T-helper 2 cell treated with Interferon-gamma antibody and Interleukin-4, amounts not matched to agents 100 ng/mL and 5 ng/mL, for 36 hours (primary cell): Measurements from ENCODE around the gene CCZ1. TPM values are rescaled to one million over a fixed set of nuclear protein-coding genes. Genes with fewer than 3 reads are reported as not detected.
"Not testable (repeated sequence)": the region's sequence is repeated elsewhere in the genome, so short reads cannot be mapped to it uniquely, and the experiment has no call there.

Source experiments
- intact Hi-C: fragments of 100-400 bp; cut with micrococcal nuclease; formaldehyde crosslinking; loops from one replicate; pipeline ENCODE4 v1.15.1; 2023
- total RNA-seq: library from RNA; stranded (reverse); gene quantifications from 2 replicates; pipeline ENCODE4 v1.2.3, GENCODE V29; 2022

The CCZ1 gene
- 93.4 and 96.4 TPM in 2 replicates for total RNA-seq

DNA sequence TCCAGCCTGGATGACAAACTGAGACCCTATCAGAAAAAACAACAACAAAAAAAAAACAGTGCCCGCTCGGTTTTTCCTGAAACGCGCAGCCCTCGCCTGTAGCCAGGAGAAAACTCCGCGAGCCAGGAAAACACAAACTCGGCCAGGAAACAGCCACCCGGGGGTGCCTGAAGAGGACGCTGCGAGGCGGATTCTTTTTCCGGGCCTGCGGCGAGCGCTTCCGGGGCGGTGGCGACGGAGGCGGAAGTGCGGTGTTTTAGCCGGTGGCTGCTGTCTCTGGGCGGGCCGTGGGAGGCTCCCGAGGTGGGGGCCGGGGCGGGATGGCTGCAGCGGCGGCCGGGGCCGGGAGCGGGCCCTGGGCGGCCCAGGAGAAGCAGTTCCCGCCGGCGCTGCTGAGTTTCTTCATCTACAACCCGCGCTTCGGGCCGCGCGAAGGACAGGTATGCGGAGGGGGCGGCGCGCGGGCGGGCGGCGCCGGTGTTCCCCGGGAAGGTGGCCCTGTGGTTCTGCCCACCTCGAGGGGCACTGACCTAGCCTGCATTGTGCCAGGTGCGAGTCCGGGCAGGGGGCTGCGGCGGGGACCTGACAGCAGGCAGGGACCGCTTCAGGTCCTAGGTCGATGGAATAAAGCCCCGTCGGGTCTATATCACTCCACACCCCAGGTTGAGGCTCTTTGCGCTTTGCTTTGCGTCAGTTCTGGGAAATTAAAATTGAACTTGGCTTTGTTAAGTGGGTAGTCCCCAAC, at the start of gene CCZ1:
CCZ1 (plus strand) TSS at position 254 of the 745 bp plus-strand sequence; CDS start at position 321, 67 bp downstream.
- intact Hi-C loops, result not testable (repeated sequence)

DNA sequence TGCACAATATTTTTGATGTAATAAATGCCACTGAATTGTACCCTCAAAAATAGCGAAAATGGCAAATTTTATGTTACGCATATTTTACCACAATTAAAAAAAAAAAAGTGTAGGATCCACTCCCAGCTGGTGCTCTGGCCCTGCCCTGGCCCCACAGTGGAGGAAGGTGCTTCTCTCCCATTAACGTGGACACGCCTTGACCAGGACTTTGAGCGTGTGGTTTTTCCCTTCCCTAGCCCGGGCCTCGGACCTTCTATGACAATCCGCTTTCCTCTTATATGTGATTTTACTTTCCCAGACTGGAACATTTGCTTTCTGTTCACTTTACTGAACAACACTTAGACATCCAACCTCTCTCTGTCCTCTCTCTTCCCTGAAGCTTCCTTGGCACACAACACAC, 47.6 kb upstream of the CCZ1 start:
- intact Hi-C loops, result no loop called here

DNA sequence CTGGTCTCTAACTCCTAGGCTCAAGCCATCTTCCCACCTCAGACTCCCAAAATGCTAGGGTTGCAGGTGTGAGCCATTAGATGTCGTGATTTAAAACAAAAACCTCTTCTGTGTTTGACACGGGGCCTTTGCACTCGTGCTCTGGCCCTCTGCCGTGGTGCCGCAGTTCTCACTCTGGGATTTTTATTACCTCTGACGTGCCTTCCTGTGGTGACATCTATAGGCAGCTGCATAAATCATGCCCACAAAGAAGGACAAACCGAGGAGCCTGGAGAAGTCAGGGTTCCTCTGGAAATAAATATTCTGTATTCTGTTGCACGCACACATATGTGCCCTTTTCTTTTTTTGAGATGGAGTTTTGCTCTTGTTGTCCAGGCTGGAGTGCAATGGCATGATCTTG, 43.8 kb upstream of the CCZ1 start:
- intact Hi-C loops, result no loop called here

DNA sequence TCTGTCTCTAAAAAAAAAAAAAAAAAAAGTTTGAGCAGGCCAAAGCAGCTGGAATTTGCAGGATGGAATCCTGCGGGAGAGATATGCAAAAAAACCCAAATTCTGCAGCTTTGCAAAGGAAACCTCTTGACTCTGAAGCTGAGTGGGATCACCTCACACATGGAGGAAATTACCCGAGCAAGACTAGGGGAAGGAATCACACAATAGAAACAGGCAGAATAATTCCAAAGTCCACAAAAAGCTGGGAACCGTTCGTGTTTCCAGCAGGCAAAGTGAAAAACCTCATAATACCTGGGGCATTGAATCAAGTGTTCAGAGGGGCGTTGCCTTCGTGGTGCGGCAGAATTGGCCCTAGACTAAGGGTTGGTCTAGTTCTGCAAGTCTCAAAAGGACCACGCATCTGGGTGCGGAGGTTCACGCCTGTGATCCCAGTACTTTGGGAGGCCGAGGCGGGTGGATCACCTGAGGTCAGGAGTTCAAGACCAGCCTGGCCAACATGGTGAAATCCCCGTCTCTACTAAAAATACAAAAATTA, 41.4 kb upstream of the CCZ1 start:
- intact Hi-C loops, result loop anchor here (2.0 kb wide), 1 partner anchor 466 kb away; no protein-coding TSS in a partner anchor

DNA sequence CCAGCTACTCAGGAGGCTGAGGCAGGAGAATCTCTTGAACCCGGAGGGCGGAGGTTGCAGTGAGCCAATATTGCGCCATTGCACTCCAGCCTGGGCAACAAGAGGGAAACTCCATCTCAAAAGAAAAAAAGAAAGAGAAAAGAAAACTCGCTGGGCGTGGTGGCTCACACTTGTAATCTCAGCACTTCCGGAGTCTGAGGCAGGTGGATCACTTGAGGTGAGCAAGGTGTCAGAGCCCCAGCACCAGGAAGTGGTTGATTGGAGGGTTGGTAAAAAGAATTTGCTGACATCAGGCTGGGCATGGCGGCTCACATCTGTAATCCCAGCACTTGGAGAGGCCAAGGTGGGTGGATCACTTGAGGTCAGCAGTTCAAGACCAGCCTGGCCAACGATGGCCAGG, 40.0 kb upstream of the CCZ1 start:
- intact Hi-C loops, result not testable (repeated sequence)

DNA sequence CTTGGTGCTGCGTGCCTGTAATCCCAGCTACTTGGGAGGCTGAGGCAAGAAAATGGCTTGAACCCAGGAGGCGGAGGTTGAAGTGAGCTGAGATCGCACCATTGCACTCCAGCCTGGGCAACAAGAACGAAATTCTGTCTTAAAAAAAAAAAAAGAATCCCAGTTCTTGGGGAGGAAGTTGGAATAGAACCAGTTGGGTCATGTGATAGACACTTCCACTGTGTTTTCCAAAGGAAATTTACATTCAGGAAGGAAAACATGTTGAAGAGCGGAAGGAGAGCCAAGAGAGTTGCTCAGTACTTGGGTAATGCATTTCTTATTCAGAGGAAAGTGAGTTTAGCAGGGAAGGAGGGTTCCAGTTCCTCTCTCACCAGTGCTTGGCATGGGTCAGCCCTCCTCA, 37.3 kb upstream of the CCZ1 start:
- intact Hi-C loops, result not testable (repeated sequence)

DNA sequence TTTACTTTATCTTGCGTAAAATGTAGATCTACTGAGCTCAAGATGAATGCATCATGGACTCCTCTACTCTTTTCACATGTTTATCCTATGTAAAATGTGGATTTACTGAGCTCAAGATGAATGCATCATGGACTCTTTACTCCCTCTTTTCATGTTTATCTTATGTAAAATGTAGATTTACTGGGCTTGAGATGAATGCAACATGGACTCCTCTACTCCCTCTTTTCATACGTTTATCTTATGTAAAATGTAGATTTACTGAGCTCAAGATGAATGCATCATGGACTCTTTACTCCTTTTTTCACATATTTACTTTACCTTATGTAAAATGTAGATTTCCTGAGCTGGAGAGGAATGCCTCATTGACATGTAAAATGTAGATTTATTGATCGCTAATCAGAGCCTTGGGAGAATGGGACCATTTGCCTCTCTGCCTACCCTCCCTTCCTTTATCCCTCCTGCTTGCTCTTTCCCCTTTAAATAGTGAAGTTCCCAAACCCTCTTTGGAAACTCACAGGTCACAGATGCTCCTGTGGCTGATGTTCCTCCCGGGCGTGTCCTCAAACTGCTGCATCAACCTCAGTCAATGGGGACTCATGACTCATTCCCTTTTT, 35.7 kb upstream of the CCZ1 start:
- intact Hi-C loops, result not testable (repeated sequence)

DNA sequence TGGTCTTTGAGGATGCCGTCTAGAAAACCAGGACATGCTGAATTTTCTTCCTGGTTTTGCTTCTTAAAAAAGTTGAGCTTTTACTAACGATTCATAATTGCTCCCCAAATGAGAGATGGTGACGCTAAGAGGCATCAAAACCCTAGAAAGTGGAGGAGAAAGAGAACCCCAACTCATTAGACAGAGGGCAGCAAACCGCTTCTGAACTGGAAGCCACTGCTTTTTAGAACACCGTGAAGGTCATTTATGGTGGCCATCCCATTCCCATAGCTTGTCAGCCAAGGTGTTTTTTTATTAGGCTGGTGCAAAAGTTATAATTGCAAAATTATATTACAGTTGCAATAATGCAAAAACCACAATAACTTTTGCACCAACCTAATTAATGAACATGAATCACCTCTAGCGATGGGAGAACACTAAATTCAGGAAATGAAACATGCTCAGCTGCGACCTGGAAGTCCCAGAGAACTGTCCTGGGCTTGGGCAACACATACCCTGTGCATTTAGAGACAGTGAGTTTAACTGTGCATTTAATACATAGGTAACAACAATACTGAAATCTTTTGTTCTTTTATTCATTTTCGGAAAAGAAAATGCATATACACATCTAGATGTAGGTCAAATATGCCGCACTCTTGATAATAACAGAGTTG, 33.1 kb upstream of the CCZ1 start:
- intact Hi-C loops, result not testable (repeated sequence)

DNA sequence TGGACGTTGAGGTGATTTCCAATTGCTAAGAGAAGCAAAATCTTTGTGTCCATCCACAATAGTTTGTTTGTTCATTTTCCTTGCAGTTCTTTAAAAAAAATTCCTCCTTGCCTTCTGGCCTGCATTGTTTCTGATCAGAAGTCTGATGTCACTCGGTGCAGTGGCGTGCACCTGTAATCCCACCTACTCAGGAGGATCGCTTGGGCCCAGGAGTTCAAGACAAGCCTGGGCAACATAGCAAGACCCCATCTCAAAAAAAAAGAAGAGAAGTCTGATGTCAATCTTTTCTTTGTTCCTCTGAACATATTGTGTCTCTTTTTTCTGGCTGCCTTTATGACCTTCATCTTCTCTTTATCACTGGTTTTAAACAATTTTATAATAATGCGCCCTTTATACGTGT, 31.5 kb upstream of the CCZ1 start:
- intact Hi-C loops, result no loop called here

DNA sequence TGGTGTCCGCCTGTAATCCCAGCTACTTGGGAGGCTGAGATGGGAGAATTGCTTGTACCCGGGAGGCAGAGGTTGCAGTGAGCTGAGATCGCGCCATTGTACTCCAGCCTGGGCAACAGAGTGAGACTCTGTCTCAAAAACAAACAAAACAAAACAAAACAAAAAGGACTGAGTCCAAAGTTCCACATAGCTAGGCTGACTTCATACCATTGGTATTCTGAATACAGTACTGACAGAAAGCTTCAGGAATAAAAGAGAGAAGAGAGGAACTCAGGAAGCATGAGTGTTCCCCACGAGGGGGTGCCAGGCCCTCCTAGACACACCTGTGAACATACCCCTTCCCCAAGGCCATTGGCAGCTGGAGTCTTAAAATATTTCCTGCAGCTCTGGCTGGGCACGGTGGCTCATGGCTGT, 29.6 kb upstream of the CCZ1 start:
- intact Hi-C loops, result not testable (repeated sequence)

DNA sequence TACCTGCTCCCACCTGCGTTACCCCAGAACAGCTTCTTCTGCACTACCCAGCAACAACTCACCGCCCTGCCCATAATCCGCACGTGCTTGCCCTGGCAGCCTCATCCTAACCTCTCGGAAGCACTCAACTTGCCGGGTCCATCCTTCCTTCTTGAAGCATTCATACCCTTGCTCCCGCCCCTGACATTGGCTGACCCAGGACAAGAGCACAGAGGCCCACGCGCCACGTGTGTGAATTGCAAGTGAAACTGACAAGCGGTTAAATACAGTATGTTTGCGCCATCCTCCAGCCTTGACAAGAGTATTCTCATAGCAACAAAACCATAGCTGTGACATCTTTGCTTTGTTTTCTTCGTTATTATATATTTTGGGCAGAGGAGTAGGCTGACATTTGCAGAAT, 28.8 kb upstream of the CCZ1 start:
- intact Hi-C loops, result no loop called here

DNA sequence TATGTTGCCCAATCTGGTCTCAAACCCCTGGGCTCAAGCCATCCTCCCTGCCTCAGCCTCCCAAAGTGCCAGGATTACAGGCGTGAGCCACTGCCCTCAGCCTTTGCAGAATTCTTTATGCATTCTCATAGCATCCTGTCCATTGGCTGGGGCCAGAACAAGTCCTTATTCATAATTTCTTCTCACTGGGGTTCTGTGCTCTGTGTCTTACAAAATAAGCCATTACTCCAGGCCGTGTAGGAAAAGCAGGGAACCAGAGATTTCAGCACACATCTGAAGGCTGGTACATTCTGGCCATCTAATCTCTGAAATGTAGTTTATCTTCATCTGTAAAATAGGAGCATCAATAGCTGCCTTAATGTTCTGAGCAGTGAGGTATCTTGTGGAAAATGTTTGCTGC, 28.2 kb upstream of the CCZ1 start:
- intact Hi-C loops, result no loop called here

DNA sequence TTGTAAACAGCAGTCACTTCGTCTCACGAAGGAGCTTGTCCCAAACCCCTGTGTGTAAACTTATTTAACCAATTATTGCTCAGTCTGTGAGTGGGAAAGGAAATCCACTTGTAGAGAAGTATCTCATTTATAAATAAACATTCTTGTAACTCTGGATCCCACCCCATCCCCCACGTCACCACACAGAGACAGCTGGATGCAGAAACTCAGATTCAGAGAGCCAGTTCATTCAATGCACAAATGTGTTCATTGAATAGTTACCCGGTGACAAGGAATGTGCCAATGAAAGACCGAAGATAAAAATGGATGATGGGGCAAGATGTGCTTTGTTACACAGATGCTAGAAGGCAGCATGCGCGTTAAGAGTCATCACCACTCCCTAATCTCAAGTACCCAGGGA, 26.2 kb upstream of the CCZ1 start:
- intact Hi-C loops, result no loop called here

DNA sequence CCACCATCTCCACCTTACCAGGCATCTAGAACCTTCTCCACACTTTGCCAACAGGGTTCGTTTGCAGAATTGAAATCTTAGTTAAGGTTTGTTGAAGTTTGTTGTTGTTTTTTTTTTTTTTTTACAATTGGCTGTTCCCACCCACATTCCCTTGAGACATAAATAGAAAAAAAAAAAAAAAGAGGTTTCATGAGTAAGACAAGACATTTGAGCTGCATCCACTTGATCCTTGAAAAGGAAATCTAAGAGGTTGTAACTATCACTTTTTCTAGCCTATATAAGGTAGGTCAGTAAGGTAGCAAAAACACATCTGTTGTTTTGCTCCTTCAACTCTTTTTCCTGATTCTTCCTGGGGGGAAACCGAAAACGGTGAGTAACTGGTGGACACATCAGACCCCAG, 18.9 kb upstream of the CCZ1 start:
- intact Hi-C loops, result not testable (repeated sequence)

DNA sequence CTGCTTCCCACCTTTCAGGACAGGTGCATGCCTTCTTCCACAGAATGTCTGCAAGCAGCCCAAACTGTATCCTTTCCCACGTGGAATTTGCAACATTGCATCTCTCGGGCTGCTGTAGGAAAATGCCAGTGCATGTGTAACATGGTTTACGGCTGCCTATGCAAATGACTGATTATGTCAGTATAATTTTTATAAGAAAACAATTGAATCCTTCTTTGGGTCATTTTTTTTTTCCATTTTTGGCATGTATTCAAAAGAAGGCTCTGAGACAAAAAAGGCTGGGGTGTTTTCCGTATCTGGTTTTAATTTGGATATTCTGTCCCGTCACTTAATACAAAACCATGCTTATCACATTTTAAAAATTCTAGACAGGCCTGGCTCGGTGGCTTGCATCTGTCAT, 18.4 kb upstream of the CCZ1 start:
- intact Hi-C loops, result not testable (repeated sequence)

DNA sequence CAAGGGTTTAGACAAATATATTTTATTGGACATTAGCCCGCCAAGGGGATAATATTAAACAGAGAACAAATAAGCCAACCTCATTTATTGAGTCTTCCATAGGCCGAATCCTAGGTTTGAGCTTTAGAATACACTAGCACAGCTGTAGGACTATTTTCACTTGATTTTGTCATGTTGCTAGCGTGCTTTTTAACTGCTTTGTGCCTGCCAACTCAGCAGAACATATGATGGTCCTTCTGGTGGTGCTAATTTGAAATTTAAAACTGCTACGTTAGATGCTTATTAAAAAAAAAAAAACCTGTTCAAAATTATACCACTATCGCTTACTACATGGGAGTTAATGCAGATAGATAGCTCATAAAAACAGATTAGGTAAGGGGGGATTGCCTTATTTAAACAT, 14.1 kb upstream of the CCZ1 start:
- intact Hi-C loops, result not testable (repeated sequence)

DNA sequence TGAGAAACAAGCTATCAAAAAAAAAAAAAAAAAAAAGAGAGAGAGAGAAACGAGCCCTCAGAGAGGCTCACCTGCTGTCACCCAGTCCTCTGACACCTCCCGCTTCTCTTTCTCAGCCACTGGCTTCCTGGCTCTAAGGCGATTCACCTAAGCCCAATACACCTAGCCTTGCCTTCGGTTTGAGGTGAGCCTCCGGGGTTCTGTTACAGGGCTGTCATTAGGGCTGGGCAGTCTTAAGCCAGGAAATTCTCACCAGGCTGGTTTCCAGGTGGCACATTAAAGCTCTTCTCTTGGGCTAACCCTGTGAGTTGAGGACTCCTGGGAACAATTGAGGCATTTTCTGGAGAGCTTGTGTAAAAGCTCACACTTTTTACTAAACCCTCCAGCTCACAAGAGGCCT, 10.5 kb upstream of the CCZ1 start:
- intact Hi-C loops, result not testable (repeated sequence)

DNA sequence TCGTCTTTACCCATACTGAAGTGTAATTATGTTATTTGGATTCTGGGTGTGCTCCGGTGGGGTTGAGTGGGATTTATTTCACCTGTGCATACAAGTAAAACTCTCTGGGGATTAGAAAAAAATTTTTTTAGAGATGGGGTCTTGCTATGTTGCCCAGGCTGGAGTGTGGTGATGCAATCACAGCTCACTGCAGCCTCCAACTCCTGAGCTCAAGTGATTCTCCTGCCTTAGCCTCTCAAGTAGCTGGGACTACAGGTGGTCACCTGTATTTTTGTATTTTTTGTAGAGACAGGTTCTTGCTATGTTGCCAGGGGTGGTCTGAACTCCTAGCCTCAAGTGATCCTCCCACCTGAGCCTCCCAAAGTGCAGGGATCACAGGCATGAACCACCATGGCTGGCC, 8.3 kb upstream of the CCZ1 start:
- intact Hi-C loops, result not testable (repeated sequence)

DNA sequence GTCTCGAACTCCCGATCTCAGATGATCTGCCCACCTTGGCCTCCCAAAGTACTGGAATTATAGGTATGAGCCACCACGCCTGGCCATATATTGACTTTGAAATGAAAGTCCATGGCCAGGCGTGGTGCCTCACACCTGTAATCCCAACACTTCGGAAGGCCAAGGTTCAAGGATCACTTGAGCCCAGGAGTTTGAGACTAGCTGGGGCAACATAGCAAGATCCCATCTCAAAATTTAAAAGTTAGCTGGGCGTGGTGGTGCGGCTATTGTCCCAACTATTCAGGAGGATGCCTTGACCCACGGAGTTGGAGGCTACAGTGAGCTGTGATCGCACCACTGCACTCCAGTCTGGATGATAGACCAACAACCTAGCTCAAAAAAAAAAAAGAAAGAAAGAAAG, 6.0 kb upstream of the CCZ1 start:
- intact Hi-C loops, result no loop called here

DNA sequence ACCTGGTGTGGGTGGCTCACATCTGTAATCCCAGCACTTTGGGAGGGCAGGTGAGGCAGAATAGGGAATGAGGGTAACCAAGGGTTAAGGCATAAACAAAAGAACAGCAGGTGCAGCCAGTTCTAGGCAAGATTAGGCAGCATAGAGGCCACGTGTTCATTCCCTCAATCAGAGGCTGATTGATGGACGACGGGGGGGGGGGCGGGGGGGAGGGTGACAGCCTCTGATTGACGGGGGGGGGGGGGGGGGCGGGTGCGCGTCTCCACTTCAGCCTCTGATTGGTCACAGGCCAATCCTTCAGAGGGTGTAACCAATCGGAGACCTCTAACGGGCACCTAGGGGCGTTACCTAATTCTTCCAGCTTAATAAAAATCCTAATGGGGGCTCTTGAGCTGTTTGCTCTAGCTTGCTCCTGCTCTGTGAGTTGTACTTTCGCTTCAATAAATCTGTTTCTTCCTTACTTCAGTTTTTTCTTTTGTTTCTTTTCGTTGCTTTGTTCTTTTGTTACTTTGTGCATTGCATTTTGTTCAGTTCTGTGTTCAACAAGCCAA, 1.1 kb upstream of the CCZ1 start:
- intact Hi-C loops, result not testable (repeated sequence)

DNA sequence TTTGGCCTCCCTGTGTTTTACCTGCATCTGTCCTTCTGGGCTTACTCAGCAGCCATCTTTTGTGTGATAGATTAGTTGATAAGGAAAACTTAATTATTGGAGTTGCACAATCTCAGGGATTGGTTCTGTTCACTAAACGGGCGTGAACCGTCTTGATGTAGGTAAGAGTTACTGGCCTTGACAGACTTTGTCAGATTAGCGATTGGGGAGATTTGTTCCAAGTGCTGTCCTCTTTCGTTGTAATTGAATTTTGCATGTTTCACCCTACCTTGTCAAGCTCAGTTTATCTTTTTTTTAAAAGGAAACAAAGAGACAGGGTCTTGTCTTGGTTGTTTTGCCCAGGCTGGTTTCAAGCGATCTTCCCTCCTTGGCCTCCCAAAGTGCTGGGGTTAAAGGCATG, 4.5 kb downstream of the CCZ1 start:
- intact Hi-C loops, result not testable (repeated sequence)

DNA sequence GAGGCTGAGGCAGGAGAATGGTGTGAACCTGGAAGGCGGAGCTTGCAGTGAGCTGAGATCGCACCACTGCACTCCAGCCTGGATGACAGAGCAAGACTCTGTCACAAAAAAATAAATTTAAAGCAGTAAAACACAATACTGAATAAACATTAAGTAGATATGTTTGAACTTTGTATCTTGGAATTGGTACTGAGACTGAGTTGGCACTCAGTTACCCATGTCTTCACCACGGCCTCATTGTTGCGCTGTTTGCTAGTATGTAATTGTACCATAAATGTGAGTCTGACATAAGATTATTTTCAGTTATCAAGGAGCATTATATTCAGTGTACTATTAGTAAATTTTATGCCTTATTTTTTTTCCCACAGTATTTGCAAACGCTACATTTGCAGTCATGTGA, 6.2 kb downstream of the CCZ1 start:
- intact Hi-C loops, result not testable (repeated sequence)
